HUES48 (cell line): ENCODE data around the gene SUPT6H.
"Not testable (repeated sequence)": the region's sequence is repeated elsewhere in the genome, so short reads cannot be mapped to it uniquely, and the experiment has no call there.

ENCODE experiments used
- H3K27ac ChIP-seq: one replicate; pipeline ENCODE4 v1.7.0; 2013; ENCODE audit warnings: low read depth, low read length, inconsistent platforms
- H3K27me3 ChIP-seq: 2 replicates; pipeline ENCODE4 v1.6.1; 2013; ENCODE audit warnings: mild to moderate bottlenecking, low read length; ENCODE audit not compliant: control insufficient read depth, insufficient read depth
- H3K36me3 ChIP-seq: 2 replicates; pipeline ENCODE4 v1.6.1; 2013; ENCODE audit warnings: low read length; ENCODE audit not compliant: control insufficient read depth, insufficient read depth
- H3K4me1 ChIP-seq: 2 replicates; pipeline ENCODE4 v1.6.1; 2013; ENCODE audit warnings: mild to moderate bottlenecking, low read length; ENCODE audit not compliant: control insufficient read depth, insufficient read depth
- H3K4me3 ChIP-seq: 2 replicates; pipeline ENCODE4 v1.5.1; 2013; ENCODE audit warnings: mild to moderate bottlenecking, low read depth, low read length
- H3K9ac ChIP-seq: 2 replicates; pipeline ENCODE4 v1.6.1; 2013; ENCODE audit warnings: mild to moderate bottlenecking, low read depth, low read length, moderate library complexity
- H3K9me3 ChIP-seq: 2 replicates; pipeline ENCODE4 v1.6.1; 2013; ENCODE audit warnings: low read length; ENCODE audit not compliant: control insufficient read depth, insufficient read depth

The SUPT6H gene

DNA sequence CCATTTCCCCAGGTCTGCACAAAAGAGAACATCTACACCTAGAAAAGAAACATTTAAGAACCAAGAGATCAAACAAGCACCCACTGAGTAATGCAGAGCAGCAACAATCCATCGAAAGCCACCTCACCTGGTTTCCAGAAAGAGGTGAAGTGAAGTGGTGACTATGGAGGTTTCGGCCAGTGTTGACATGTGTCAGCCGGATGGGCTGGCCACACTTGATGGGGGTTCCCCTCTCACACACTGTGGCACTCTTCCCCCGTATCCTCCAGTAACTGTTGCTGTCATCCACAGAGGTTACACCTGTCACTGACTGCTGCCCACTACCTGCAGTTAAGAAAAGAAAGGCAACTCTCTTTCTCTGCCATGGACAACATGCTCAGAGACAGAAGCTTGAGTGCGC lies 6.8 kb upstream of the SUPT6H start:
- Histone ChIP-seq H3K36me3 (peaks cover 40% of the 10 kb centered on the region), H3K27ac (no peak overlapping the region)

DNA sequence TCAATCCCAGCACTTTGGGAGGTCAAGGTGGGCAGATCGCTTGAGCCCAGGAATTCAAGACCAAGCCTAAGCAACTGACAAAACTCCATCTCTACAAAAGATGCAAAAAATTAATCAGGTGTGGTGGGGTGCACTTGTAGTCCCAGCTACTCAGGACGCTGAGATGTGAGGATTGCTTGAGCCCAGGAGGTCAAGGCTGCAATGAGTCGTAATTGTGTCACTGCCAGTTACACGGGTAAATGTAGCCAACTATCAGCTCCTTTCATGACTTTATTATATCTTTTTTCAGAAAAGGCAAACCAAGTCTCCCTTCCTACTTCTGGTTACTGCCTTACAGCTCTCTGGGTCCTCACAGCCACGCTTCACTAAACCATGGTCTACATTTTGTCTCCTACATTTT lies 4.2 kb upstream of the SUPT6H start:
- Histone ChIP-seq H3K27ac (no peak overlapping the region), H3K9me3 (peaks cover 11% of the 10 kb centered on the region), H3K4me3 (no peak overlapping the region), H3K36me3 (peaks cover 22% of the 10 kb centered on the region), H3K9ac (no peak overlapping the region), H3K27me3 (no peaks in the 10 kb centered on the region), H3K4me1 (peaks cover under 1% of the 10 kb centered on the region; the same call in 1 of the 2 replicates)

More for the DNA sequence above, 6.8 kb upstream of the SUPT6H start:
- Histone ChIP-seq H3K9me3 (peaks cover 4% of the 10 kb centered on the region), H3K4me1 (no peaks in the 10 kb centered on the region), H3K27me3 (no peaks in the 10 kb centered on the region), H3K9ac (no peak overlapping the region), H3K4me3 (no peak overlapping the region)

DNA sequence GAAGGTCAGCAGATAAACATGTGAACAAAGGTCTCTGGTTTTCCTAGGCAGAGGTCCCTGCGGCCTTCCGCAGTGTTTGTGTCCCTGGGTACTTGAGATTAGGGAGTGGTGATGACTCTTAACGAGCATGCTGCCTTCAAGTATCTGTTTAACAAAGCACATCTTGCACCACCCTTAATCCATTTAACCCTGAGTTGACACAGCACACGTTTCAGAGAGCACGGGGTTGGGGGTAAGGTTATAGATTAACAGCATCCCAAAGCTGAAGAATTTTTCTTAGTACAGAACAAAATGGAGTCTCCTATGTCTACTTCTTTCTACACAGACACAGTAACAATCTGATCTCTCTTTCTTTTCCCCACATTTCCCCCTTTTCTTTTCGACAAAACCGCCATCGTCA lies 3.7 kb upstream of the SUPT6H start:
- not testable (repeated sequence) for H3K27me3 ChIP-seq, H3K4me3 ChIP-seq, H3K4me1 ChIP-seq, H3K27ac ChIP-seq, H3K9ac ChIP-seq
- Histone ChIP-seq H3K36me3 (peaks cover 16% of the 10 kb centered on the region), H3K9me3 (peaks cover 11% of the 10 kb centered on the region)

DNA sequence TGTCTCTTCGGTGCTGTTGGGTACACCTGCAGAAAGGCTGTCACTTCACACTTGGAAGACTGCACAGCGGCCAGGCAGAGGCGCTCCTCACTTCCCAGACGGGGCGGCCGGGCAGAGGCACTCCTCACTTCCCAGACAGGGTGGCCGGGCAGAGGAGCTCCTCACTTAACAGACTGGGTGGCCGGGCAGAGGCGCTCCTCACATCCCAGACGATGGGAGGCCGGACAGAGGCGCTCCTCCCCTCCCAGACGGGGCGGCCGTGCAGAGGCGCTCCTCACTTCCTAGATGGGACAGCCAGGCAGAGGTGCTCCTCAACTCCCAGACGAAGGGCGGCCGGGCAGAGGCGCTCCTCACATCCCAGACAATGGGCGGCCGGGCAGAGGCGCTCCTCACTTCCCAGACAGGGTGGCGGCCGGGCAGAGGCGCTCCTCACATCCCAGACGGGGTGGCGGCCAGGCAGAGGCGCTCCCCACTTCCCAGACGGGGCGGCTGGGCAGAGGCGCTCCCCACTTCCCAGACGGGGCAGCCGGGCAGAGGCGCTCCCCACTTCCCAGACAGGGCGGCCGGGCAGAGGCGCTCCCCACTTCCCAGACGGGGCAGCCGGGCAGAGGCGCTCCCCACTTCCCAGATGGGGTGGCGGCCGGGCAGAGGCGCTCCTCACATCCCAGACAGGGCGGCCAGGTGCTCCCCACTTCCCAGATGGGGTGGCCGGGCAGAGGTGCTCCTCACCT lies 3.1 kb upstream of the SUPT6H start:
- H3K27me3 ChIP-seq, H3K4me1 ChIP-seq, H3K4me3 ChIP-seq, H3K9ac ChIP-seq, H3K27ac ChIP-seq: not testable (repeated sequence)
- Histone ChIP-seq H3K9me3 (peaks cover 11% of the 10 kb centered on the region), H3K36me3 (peaks cover 16% of the 10 kb centered on the region)

DNA sequence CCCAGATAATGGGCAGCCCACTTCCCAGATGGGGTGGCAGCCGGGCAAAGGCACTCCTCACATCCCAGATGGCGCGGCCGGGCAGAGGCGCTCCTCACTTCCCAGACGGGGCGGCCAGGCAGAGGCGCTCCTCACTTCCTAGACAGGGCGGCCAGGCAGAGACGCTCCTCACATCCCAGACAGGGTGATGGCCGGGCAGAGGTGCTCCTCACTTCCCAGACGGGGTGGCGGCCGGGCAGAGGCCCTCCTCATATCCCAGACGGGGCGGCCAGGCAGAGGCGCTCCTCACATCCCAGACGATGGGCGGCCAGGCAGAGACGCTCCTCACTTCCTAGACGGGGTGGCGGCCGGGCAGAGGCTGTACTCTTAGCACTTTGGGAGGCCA lies 2.5 kb upstream of the SUPT6H start:
- peaks cover 16% of the 10 kb centered on the region for H3K36me3 ChIP-seq
- not testable (repeated sequence) for H3K27ac ChIP-seq, H3K9ac ChIP-seq

DNA sequence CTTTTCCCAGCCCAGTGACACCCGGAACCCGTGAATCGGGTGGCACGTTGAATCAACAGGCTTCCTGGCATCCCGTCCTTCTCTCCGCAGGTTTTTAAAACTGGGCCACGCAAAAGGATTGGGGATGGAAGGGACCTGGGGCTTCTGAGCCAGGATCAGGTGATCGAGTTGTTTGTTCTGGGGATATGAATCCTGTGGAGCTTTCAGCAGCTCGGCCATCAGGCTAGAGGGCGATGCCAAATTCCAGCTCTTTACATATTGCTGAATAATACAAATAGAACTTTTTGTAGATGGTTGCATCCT lies 473 bp downstream of the SUPT6H start:
- Histone ChIP-seq H3K36me3 (peaks cover 20% of the 10 kb centered on the region), H3K4me1 (peaks cover 7% of the 10 kb centered on the region), H3K27me3 (no peaks in the 10 kb centered on the region), H3K4me3 (peak overlapping the region; percentile 95), H3K27ac (peak overlapping the region; percentile 97), H3K9ac (peak overlapping the region; percentile 80), H3K9me3 (peaks cover 11% of the 10 kb centered on the region)

More for the DNA sequence above, 2.5 kb upstream of the SUPT6H start:
- not testable (repeated sequence) for H3K4me3 ChIP-seq, H3K27me3 ChIP-seq, H3K4me1 ChIP-seq
- peaks cover 11% of the 10 kb centered on the region for H3K9me3 ChIP-seq

DNA sequence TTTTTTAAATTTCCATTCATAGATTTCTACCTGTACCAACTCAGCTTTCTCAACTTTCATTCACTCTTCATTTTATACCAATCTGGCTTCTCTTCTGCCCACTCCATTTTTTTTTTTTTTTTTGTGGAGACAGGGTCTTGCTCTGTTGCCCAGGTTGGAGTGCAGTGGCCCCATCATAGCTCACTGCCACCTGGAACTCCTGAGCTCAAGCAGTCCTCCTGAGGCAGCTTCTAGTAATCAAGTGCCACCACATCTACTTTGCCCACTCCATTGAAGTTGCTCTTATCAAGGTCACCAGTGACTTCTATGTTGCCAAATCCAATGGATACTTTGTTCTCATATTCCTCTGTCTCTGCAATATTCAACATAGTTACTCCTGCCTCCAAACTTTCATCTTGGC lies 1.7 kb downstream of the SUPT6H start:
- Histone ChIP-seq H3K27ac (no peak overlapping the region), H3K4me3 (no peak overlapping the region; the same call in 1 of the 2 replicates), H3K36me3 (peaks cover 22% of the 10 kb centered on the region), H3K27me3 (no peaks in the 10 kb centered on the region), H3K9me3 (peaks cover 11% of the 10 kb centered on the region), H3K4me1 (peaks cover 7% of the 10 kb centered on the region), H3K9ac (no peak overlapping the region)

DNA sequence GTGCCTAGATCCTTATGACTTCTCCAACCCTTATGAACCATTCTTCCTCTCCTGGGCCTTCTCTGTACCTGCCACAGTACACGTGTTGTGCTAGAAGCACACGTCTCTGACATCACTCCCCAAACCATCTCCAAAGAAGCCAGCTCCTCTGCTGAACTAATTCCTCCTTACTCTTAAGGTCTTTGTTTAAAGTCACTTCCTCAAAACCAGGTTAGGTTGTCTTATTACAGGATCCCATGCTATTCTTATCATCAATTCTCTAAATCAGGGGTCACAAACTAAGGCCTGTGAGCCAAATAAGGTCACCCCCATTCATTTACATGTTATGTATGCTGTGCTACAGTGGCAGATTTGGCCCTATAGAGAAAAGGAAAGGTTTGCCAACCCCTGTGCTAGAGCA lies 4.0 kb downstream of the SUPT6H start:
- Histone ChIP-seq H3K4me1 (peaks cover 7% of the 10 kb centered on the region), H3K36me3 (peaks cover 28% of the 10 kb centered on the region), H3K4me3 (no peak overlapping the region), H3K27ac (no peak overlapping the region), H3K9ac (no peak overlapping the region), H3K9me3 (no peaks in the 10 kb centered on the region), H3K27me3 (no peaks in the 10 kb centered on the region)

DNA sequence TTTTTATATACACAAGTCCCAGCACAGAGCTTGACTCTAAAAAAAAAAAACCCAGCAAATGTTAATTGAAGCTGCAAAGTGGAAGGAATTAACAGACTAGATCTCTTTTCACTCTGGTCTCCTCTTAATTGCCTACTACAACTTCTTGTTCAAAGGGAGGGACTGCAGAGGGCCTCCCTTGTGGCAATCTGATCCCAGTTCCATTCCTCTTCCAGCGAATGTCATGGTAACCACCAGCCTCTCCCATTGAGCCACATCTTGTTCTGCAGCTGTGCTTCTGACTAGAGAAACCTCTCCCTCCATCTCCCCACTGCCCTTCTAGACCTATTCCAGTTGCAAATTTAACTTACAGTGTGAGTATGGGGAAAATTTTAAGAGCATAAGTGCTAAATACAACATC lies 5.9 kb downstream of the SUPT6H start:
- Histone ChIP-seq H3K36me3 (peaks cover 46% of the 10 kb centered on the region), H3K27ac (no peak overlapping the region), H3K9me3 (no peaks in the 10 kb centered on the region), H3K4me1 (peaks cover 6% of the 10 kb centered on the region), H3K4me3 (no peak overlapping the region), H3K9ac (no peak overlapping the region), H3K27me3 (no peaks in the 10 kb centered on the region)

DNA sequence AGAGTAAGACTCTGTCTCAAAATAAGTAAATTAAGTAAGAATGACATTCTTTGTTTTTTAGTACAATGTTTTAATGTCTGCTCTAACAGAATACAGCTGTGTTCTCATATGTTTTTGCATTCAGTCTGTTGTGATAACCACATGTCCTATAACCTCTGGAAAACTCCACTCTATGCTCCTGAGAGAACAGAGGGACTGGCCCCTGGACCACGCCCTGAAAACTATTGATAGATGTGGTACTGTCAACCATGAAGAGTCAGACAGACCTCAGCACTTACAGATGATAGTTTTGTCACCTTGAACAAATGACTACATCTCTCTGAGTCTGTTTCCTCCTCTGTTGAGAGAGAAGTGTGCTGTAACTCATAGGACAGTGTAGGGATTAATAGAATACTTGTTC lies 7.9 kb downstream of the SUPT6H start:
- H3K4me3 ChIP-seq = no peak overlapping the region

DNA sequence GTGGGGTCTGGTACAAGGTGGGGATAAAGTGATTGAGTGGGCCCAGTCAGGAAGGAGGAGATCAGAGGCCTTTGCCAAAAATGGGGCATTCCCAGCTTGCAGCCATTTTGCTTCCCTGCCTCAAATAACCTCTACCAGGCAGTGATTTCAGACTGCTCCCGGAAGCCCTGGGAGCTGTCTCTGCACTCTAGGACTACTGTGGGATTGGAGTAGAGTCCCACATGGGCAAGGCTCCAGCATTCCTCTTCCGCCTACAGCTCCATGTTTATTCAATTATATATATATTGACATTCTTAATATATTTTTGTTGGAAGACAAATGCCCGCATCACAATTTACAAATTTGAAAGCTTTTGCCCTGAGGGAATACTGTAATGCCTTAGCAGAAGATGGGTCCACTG lies 13.5 kb downstream of the SUPT6H start:
- Histone ChIP-seq H3K9me3 (no peaks in the 10 kb centered on the region), H3K36me3 (peaks cover 94% of the 10 kb centered on the region), H3K27me3 (no peaks in the 10 kb centered on the region), H3K4me1 (no peaks in the 10 kb centered on the region), H3K27ac (no peak overlapping the region), H3K4me3 (no peak overlapping the region), H3K9ac (no peak overlapping the region)

More for the DNA sequence above, 7.9 kb downstream of the SUPT6H start:
- no peaks in the 10 kb centered on the region for H3K27me3 ChIP-seq
- no peaks in the 10 kb centered on the region for H3K9me3 ChIP-seq
- H3K9ac ChIP-seq = no peak overlapping the region
- H3K4me1 ChIP-seq = no peaks in the 10 kb centered on the region
- H3K27ac ChIP-seq = no peak overlapping the region
- peaks cover 67% of the 10 kb centered on the region for H3K36me3 ChIP-seq
